HG02973 (cell line): ENCODE data around the gene NAA10.

Experiments used
- ATAC-seq: cut with Tn5 transposase; IDR thresholded peaks from one replicate; pipeline ENCODE4 v1.9.1; 2021; ENCODE audit warnings: moderate library complexity; ENCODE audit not compliant: unreplicated experiment

Gene NAA10

GRCh38 chrX:153885968-153886903 lies 48.6 kb downstream of the NAA10 start, which contains the start of gene L1CAM:
L1CAM (minus strand) TSS chrX:153886173; CDS start chrX:153875836, 10,337 bp downstream.
- ATAC-seq = no peak

DNA sequence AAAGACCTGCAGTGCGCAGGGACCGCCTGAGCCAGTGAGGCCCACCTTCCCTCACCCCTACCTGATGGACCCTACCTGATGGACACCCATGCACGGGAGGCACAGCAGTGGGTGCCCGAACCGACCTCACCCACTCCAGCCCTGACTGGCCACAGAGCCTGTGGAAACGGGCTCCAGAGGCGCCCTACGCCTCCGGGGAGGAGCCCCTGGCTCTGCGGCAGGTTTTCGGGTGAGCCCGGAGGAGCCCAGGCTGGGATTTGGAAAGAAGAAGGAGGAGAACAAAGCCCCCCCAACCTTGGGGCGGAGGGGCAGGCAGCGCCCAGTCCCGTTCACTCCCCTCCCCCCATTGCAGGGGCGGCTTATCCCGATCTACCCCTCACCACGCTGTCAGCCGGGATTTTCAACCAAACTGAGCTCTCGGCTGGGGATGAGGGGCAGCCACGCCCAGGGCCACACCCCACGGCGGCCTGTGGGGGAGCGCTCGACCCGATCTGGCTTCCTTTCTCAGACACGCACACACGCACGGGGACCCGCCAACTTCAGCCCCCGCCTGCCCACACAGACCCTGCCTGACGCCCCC lies 49.5 kb downstream of the NAA10 start:
- no peak for ATAC-seq

DNA sequence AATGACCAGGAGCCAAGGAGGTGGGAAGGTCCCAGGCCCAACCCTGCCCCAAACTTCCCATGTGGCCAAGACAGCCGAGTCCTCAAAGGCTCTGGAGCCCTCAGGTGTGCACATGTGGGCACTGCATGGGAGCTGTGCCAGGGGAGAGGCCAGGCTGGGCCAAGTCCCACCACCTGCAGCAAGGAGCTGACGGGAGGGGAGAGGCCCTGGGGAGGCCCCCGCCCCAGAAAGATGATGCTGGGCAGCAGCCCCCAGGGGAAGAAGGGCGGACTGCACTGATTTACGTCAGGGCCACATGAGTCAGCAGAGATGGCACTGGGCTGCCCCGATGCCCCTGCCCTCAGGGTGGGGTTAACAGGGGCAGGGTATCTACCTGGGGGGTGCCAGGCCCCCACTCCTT lies 50.2 kb downstream of the NAA10 start:
- ATAC-seq = no peak

DNA sequence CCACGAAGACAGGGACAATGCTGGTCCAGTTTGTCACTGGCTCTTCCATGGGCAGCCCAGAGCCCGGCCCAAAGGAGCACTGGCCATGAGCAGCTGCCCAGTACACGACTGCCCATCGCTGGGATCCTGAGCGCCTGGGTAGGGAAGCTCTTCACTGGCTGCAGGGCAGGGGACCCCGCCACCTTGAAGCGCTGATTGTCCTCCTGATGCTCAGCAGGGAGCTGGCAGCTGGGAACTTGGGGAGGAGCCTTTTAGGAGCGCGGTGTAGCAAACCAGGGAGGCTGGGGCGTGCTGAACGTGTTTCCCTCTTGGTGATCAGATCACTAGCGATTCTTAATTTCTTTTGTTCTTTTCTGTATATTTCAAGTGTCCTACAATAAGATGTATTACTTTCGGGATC lies 50.7 kb downstream of the NAA10 start:
- no peak for ATAC-seq

DNA sequence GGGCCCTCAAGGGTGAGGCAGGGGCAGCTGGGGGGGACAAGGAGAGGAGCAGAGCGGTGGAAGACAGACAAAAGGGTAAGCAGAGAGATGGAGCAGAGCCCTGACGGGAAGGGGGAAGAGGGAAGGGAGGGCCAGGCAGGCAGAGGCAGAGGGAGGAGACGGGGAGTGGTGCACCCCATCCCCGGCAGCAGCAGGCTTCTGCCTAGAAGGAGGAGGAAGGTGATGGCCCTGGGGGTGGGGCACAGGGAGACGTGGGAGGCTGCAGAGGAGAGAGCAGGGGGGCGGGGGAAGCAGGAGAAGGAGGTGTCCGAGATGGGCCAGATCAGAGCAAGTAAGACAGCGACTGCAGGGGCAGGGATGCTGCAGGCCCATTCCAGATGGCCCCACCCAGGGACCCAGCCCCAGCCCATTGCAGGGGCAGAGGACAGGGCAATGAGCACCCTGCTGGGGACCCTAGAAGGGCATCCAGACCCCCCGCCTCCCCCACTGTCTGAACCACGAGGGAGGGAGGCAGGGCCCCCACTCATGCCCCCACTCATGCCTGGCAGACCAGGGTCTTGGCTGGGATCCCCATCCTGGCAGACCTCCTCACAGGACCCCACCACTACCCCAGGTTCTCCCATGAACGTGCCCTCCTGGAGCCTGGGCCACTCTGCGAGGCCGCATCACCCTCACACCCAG lies 51.5 kb downstream of the NAA10 start:
- ATAC-seq = no peak

DNA sequence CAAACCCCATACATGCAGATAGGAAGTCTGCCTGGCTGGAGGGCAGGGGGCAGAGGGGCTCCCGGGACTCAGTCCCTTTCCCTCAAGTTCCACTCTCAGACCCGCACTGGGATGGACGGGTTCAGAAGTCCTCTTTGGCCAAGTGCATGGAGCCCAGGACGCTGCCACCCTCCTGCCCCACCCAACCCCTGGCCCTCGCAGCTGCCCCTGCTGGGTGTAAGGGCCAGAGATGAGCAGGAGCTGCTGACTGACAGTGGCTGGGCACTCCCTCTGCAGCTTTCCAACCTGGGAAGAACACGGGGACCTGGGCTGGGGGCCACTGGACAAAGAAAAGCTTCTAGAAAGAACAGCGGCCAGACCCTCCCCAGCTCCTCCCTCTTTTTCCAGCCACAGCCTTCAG lies 52.3 kb downstream of the NAA10 start:
- no peak for ATAC-seq

DNA sequence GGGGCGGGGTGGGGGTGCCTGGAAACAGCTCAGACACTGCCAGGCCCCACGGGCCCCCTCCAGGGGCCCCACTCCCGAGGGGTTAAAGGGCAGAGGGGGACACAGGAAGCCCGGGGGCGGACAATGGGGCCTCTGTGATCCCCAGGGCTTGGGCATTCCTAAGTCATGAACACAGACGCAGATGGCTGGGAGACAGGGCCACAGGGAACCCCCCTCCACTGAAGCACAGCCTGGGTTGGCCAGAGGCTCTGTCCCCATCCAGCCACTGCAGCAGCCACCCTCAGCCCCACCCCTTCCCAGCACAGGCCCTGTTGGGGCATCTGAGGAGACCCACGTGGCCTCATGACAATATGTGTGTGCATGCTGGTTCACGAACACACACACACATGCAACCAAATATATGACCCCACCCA lies 52.7 kb downstream of the NAA10 start:
- no peak for ATAC-seq

- ATAC-seq = no peak
Measured at GRCh38 chrX:153881281-153881680, 53.6 kb downstream of the NAA10 start.

DNA sequence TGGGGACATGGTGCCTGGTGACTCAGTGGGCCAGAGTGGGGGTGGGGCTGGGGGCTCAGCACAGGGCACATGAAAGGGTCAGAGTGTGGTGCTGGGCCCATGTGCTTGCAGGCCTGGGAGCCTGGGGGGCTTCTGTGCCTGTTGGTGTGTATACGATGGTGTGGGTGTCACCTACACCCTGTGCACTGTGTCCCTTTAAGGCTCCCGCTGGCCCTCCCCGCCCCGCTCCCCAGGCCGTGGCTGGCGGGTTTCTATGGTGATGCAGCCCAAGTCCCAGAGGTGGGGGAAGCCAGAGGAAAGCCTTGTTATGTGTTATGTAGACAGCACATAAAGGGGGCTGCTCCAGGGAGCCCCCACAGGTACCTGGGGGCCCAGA lies 54.4 kb downstream of the NAA10 start:
- no peak for ATAC-seq

- no peak for ATAC-seq
Measured at GRCh38 chrX:153879741-153880439, 54.9 kb downstream of the NAA10 start.
